Ectodermal cell (in vitro differentiated cells): Measurements from ENCODE around the gene NLRP3.
A peak's percentile ranks its signal among the peaks of the same experiment; 100 is the strongest.
"Not testable (repeated sequence)": the region's sequence is repeated elsewhere in the genome, so short reads cannot be mapped to it uniquely, and the experiment has no call there.

ENCODE experiments used
- H3K27ac ChIP-seq: 2 replicates; pipeline ENCODE4 v1.7.0; 2013; ENCODE audit warnings: mild to moderate bottlenecking, low read depth, low read length; ENCODE audit not compliant: insufficient read depth, poor library complexity, severe bottlenecking
- H3K27me3 ChIP-seq: 2 replicates; pipeline ENCODE4 v1.7.0; 2013; ENCODE audit warnings: mild to moderate bottlenecking, low read length; ENCODE audit not compliant: insufficient read depth, control insufficient read depth, poor library complexity, severe bottlenecking
- H3K36me3 ChIP-seq: one replicate; pipeline ENCODE4 v1.7.0; 2013; ENCODE audit warnings: low read length; ENCODE audit not compliant: control insufficient read depth, insufficient read depth
- H3K4me1 ChIP-seq: one replicate; pipeline ENCODE4 v1.7.0; 2013; ENCODE audit warnings: low read length; ENCODE audit not compliant: control insufficient read depth, insufficient read depth
- H3K4me3 ChIP-seq: 2 replicates; pipeline ENCODE4 v1.7.0; 2013; ENCODE audit warnings: low read depth, low read length, control low read depth; ENCODE audit not compliant: insufficient read depth
- H3K9me3 ChIP-seq: 2 replicates; pipeline ENCODE4 v1.7.0; 2013; ENCODE audit warnings: mild to moderate bottlenecking, low read length, moderate library complexity; ENCODE audit not compliant: control insufficient read depth
- WGBS, 2 experiments: methylation state at CpG; one replicate each; pipeline ENCODE4 v1.1.7; 2013; ENCODE audit warnings: missing lambda C conversion rate in 2 of 2; 5-methylcytosine and 5-hydroxymethylcytosine counted together

NLRP3 gene

DNA sequence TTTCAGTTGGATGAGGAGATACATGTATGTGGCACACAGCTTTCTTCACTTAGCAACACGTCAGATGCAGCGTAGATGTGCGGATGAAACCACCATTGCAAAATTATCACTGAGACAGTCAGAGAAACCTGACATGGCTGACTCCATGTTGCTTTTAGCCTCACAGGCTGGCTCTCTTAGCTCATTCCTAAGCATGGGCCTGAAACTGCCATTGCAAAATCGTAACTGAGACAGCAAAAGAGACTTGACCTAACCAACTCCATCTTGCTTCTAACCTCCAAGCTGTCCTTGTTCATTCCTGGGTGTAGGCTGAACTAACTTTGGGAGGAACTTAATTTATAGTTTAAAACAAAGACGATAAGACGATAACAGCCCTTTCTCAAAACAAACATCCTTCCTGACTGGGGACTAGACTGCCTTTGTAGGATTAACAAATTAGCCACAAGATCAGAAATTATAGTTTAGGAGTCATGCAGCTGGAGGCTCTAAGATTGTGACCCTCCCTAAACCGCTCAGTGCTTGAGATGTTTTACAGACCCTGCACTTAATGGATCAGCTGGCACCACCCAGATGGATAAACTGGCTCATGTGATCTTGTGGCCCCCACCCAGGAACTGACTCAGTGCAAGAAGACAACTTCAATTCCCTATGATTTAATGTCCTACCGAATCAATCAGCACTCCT lies 41.2 kb upstream of the NLRP3 start:
- not testable (repeated sequence) for H3K4me3 ChIP-seq, H3K9me3 ChIP-seq, H3K36me3 ChIP-seq, H3K27ac ChIP-seq, H3K27me3 ChIP-seq
- H3K4me1 ChIP-seq = peaks cover 22% of the 10 kb centered on the region
- 87 to 91% methylated on average over 8 of the region's 8 CpGs for WGBS, 2 experiments

DNA sequence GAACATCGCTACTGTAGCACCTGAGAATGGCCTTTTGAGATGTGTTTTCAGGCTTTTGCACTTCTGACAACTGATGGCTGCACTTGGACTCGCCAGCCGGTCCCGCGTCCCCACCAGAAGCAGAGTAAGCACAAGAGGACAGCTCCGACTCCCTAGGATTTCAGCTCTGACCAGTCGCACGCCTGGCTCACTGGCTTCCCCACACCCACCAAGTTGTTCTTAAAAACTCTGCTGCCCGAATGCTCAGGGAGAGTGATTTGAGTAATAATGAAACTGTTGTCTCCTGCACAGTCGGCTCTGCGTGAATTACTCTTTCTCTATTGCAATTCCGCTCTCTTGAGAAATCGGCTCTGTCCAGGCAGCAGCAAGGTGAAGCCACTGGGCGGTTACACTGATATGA lies 40.2 kb upstream of the NLRP3 start:
- WGBS, 2 experiments = 38 to 46% methylated on average over 14 of the region's 14 CpGs
- H3K4me1 ChIP-seq = peaks cover 22% of the 10 kb centered on the region
- no peak overlapping the region for H3K27ac ChIP-seq
- H3K9me3 ChIP-seq = no peaks in the 10 kb centered on the region
- no peaks in the 10 kb centered on the region for H3K36me3 ChIP-seq
- no peaks in the 10 kb centered on the region for H3K27me3 ChIP-seq
- H3K4me3 ChIP-seq = no peak overlapping the region

DNA sequence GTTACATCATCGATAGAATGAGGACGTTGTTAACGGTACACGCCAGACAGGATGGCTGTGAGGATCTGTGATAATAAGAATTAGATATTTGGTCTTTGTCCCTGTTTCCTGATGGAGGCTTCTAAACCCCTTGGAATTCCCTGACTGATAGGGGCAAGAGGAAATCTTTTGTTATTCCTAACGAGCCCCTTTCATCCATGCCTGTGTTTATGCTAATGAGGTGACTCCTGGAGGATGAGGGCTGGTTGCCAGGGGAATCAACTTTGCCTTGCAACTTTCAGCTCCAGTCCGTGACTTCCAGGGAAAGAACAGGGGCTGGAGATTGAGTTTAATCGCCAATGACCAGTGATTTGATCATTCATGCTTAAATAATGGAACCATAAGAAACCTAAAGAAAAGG lies 39.3 kb upstream of the NLRP3 start:
- Histone ChIP-seq H3K27me3 (no peaks in the 10 kb centered on the region), H3K36me3 (no peaks in the 10 kb centered on the region), H3K4me1 (peaks cover 22% of the 10 kb centered on the region), H3K9me3 (no peaks in the 10 kb centered on the region), H3K27ac (peak overlapping the region; percentile 74), H3K4me3 (no peak overlapping the region)
- 8% methylated on average over 7 of the region's 7 CpGs for WGBS, 2 experiments

DNA sequence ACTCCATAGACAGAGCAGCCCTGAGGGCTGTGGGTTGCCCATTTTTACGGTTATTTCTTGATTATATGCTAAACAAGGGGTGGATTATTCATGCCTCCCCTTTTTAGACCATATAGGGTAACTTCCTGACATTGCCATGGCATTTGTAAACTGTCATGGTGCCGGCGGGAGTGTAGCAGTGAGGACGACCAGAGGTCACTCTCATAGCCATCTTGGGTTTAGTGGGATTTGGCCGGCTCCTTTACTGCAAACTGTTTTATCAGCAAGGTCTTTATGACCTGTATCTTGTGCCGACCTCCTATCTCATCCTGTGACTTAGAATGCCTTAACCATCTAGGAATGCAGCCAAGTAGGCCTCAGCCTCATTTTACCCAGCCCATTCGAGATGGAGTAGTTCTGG lies 38.3 kb upstream of the NLRP3 start:
- 68 to 72% methylated on average over 7 of the region's 7 CpGs for WGBS, 2 experiments
- not testable (repeated sequence) for H3K27ac ChIP-seq, H3K9me3 ChIP-seq, H3K36me3 ChIP-seq, H3K27me3 ChIP-seq, H3K4me3 ChIP-seq
- H3K4me1 ChIP-seq = peaks cover 22% of the 10 kb centered on the region

DNA sequence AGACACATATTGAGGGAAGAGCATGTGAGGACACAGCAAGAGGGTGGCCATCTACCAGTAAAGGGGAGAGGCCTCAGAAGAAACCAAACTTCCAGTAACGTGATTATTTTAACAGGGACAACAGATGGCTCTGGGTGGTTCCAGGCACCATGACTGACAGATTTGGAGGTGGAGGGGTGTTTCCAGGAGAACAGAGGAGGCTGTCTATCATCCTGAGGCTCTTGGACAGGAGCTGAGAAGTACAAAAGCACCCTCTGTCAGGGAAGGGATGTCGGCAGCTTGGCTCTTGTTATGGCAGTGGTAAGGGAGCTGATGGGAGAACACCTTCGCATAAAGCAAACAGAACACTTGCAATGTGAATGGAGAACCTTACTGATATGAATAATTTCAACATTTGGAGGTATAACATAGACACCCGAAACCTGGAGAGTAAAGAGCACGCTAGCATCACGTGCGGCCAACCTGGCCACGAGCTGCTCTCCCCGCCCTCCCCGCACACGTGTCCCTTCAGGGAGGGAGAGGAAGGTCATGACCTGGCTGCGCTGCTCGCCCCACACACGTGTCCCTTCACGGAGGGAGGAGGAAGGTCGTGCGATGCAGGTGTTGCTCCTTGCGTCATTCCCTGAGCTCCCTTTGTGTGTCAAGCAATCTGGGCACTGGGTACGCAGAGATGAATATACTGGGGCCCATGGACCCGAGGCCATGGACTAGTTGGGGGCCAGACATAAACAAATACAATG lies 37.5 kb upstream of the NLRP3 start:
- Histone ChIP-seq H3K36me3 (no peaks in the 10 kb centered on the region), H3K4me3 (no peak overlapping the region), H3K27me3 (no peaks in the 10 kb centered on the region), H3K9me3 (no peaks in the 10 kb centered on the region), H3K27ac (no peak overlapping the region), H3K4me1 (peaks cover 22% of the 10 kb centered on the region)
- WGBS, 2 experiments = 87 to 90% methylated on average over 20 of the region's 20 CpGs

DNA sequence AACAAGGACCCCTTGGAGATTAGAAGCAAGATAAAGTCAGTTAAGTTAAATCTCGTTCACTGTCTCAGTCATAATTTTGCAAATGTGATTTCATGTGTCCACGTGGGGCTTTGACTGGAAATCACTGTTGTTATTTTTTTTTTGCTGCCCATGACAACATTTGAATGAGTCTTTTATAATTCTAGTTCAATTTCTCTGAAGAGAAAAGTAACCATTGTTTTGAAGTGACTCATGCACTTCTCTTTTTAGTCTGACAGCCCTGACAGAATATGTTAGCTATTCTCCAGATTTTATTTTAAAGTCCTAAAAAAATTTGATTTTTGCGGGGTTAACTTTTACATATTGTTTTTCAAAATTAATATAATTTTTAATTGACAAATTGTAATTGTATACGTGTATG lies 30.7 kb upstream of the NLRP3 start:
- H3K9me3 ChIP-seq = no peaks in the 10 kb centered on the region
- WGBS, 2 experiments = 81 to 94% methylated on average over 3 of the region's 4 CpGs
- H3K4me3 ChIP-seq = no peak overlapping the region
- peaks cover 8% of the 10 kb centered on the region for H3K4me1 ChIP-seq
- H3K27me3 ChIP-seq = no peaks in the 10 kb centered on the region
- no peak overlapping the region for H3K27ac ChIP-seq
- no peaks in the 10 kb centered on the region for H3K36me3 ChIP-seq

DNA sequence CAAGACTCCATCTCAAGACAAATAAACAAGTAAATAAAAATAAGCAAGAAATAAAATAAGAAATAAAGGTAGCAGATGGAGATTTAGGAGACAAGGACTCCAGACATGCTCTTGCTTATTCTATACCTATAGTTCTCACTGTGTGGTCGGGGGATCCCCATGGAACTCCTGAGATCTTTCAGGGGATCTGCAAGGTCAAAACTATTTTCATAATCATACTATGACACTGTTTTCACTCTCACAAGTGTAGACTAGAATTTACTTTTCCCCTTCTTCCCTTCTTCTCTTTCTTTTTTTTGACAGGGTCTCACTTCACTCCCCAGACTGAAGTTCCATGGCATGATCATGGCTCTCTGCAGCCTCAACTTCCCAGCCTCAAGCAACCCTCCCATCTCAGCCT lies 29.8 kb upstream of the NLRP3 start:
- Histone ChIP-seq H3K36me3 (no peaks in the 10 kb centered on the region), H3K27me3 (no peaks in the 10 kb centered on the region), H3K4me3 (no peak overlapping the region), H3K27ac (no peak overlapping the region), H3K9me3 (no peaks in the 10 kb centered on the region), H3K4me1 (peaks cover 8% of the 10 kb centered on the region)
- 94 to 97% methylated on average over 1 of the region's 1 CpG for WGBS, 2 experiments

DNA sequence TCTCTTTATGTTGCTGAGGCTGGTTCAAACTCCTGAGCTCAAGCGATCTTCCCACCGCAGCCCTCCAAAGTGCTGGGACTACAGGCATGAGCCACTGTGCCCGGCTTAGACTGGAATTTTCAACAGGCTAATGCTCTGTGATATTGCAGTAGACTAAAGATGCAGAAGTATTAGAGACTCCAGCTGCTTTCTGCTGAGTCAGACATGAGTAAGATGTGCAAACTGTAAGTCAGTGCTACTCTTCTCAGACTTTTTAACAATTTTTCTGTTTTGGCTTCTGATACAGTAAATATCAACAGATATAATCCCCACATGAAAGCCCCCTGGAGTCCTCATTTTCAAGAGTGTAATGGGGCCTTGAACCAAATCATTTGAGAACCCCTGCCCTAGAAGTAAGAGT lies 29.3 kb upstream of the NLRP3 start:
- H3K4me3 ChIP-seq = no peak overlapping the region
- 91 to 92% methylated on average over 3 of the region's 3 CpGs for WGBS, 2 experiments
- H3K9me3 ChIP-seq = no peaks in the 10 kb centered on the region
- no peak overlapping the region for H3K27ac ChIP-seq
- peaks cover 8% of the 10 kb centered on the region for H3K4me1 ChIP-seq
- no peaks in the 10 kb centered on the region for H3K27me3 ChIP-seq
- H3K36me3 ChIP-seq = no peaks in the 10 kb centered on the region

DNA sequence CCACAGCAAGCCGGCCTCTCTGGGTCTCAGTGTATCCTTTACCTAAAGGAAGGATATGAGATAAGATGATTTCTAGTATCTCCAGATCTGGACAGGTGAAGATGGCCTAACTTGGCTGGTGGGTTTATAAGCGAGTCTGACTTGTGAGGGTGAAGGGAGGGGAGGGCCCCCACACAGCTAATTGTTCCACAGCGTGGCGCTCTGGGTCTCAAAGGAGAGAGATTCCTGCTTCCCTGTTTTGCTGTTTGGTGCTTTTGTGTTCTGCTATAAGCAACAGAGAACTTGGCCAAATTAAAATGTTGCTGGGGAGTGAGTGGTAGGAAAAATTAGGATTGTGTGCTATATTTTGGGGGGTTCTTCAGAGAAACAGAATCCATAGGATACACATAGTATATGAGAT lies 28.9 kb upstream of the NLRP3 start:
- no peak overlapping the region for H3K4me3 ChIP-seq
- H3K4me1 ChIP-seq = peaks cover 8% of the 10 kb centered on the region
- H3K36me3 ChIP-seq = no peaks in the 10 kb centered on the region
- 53 to 59% methylated on average over 4 of the region's 4 CpGs for WGBS, 2 experiments
- no peak overlapping the region for H3K27ac ChIP-seq
- no peaks in the 10 kb centered on the region for H3K27me3 ChIP-seq
- H3K9me3 ChIP-seq = no peaks in the 10 kb centered on the region

DNA sequence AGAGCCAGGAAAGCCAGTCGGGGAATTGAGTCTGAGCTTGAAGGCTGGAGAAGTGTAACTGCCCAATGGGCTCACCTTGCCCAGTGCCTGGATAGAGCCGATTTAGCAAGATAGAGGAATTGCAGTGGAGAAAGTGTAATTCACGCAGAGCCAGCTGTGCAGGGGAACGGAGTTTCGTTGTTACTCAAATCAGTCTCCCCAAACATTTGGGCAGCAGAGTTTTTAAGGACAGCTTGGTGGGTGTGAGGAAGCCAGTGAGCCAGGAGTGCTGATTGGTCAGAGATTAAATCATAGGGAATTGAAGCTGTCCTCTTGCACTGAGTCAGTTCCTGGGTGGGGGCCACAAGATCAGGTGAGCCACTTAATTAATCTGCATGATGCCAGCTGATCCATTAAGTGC lies 28.4 kb upstream of the NLRP3 start:
- Histone ChIP-seq H3K27ac (no peak overlapping the region), H3K36me3 (no peaks in the 10 kb centered on the region), H3K27me3 (no peaks in the 10 kb centered on the region), H3K4me3 (no peak overlapping the region), H3K9me3 (no peaks in the 10 kb centered on the region), H3K4me1 (peaks cover 8% of the 10 kb centered on the region)
- WGBS, 2 experiments = 54 to 71% methylated on average over 5 of the region's 5 CpGs
